GM10266 (cell line): Measurements from ENCODE around the gene ELOVL4.

Experiments used
- DNase-seq: peaks from one replicate; pipeline ENCODE4 v3.0.0; 2012; ENCODE audit errors: extremely low spot score
- CTCF ChIP-seq: IDR thresholded peaks from 2 replicates; pipeline ENCODE4 v1.5.1; 2012; ENCODE audit warnings: mild to moderate bottlenecking, low read depth; ENCODE audit not compliant: control insufficient read depth, insufficient read depth; ENCODE audit errors: missing control alignments

ELOVL4 gene

GRCh38 chr6:79895382-79896074, 51.8 kb downstream of the ELOVL4 start:
- no peak for DNase-seq
- TF ChIP-seq CTCF = no peak

GRCh38 chr6:79894939-79895338, 52.4 kb downstream of the ELOVL4 start:
- TF ChIP-seq CTCF = no peak
- no peak for DNase-seq

- no peak for DNase-seq
- no peak for TF ChIP-seq CTCF
Measured at GRCh38 chr6:79888587-79888986, 58.8 kb downstream of the ELOVL4 start.

GRCh38 chr6:79878142-79878748, 69.1 kb downstream of the ELOVL4 start:
- TF ChIP-seq CTCF = no peak
- no peak for DNase-seq

GRCh38 chr6:79874531-79875134, 72.7 kb downstream of the ELOVL4 start:
- DNase-seq = no peak
- no peak for TF ChIP-seq CTCF

- TF ChIP-seq CTCF = no peak
- no peak for DNase-seq
Measured at GRCh38 chr6:79872986-79873385, 74.4 kb downstream of the ELOVL4 start.

GRCh38 chr6:79872303-79872702, 75.0 kb downstream of the ELOVL4 start:
- no peak for DNase-seq

More at GRCh38 chr6:79872303-79872702, 75.0 kb downstream of the ELOVL4 start:
- TF ChIP-seq CTCF = no peak
